HEK293T (cell line): ENCODE data around the gene RRP9.

Source experiments
- ARNT ChIP-seq: fragments of 450-650 bp; IDR thresholded peaks from 2 replicates; pipeline ENCODE4 v1.6.1; 2017; ENCODE audit warnings: mild to moderate bottlenecking
- CTBP1 ChIP-seq: fragments of 450-650 bp; IDR thresholded peaks from 2 replicates; pipeline ENCODE4 v1.6.1; 2016; ENCODE audit warnings: borderline replicate concordance
- ELF4 ChIP-seq: fragments of 450-650 bp; IDR thresholded peaks from 2 replicates; pipeline ENCODE4 v1.6.1; 2017; ENCODE audit warnings: antibody characterized with exemption
- FOXA1 ChIP-seq: fragments of 450-650 bp; IDR thresholded peaks from 2 replicates; pipeline ENCODE4 v1.6.1; 2016; ENCODE audit warnings: mild to moderate bottlenecking
- FOXM1 ChIP-seq: fragments of 450-650 bp; IDR thresholded peaks from 2 replicates; pipeline ENCODE4 v1.6.1; 2017; ENCODE audit warnings: mild to moderate bottlenecking, borderline replicate concordance
- HDGF ChIP-seq: fragments of 450-650 bp; IDR thresholded peaks from 2 replicates; pipeline ENCODE4 v1.6.1; 2017; ENCODE audit warnings: antibody characterized with exemption, borderline replicate concordance
- NFRKB ChIP-seq: fragments of 450-650 bp; IDR thresholded peaks from 2 replicates; pipeline ENCODE4 v1.6.1; 2016; ENCODE audit warnings: mild to moderate bottlenecking, moderate library complexity
- SP1 ChIP-seq: fragments of 450-650 bp; IDR thresholded peaks from 2 replicates; pipeline ENCODE4 v1.6.1; 2017
- TARDBP ChIP-seq: fragments of 450-650 bp; IDR thresholded peaks from 2 replicates; pipeline ENCODE4 v1.6.1; 2016
- ZNF384 ChIP-seq: fragments of 450-650 bp; IDR thresholded peaks from 2 replicates; pipeline ENCODE4 v1.6.1; 2016

GRCh38 chr3:51944451-51945021 is 2.8 kb upstream of the RRP9 start:
- TF ChIP-seq NFRKB: no peak
- no peak for TF ChIP-seq SP1
- no peak for TF ChIP-seq ARNT
- no peak for TF ChIP-seq HDGF
- TF ChIP-seq ELF4: no peak
- TF ChIP-seq FOXA1: no peak
- no peak for TF ChIP-seq TARDBP
- TF ChIP-seq ZNF384: no peak
- TF ChIP-seq FOXM1: no peak
- no peak for TF ChIP-seq CTBP1
